Left hindlimb (tissue), 1 donor: ENCODE results near the gene ATP11A.
A peak's percentile ranks its signal among the peaks of the same experiment; 100 is the strongest.
"Not testable (repeated sequence)": the region's sequence is repeated elsewhere in the genome, so short reads cannot be mapped to it uniquely, and the experiment has no call there.

Source experiments
- DNase-seq: peaks from one replicate; pipeline ENCODE4 v3.0.0-alpha.2; 2018

Gene ATP11A

DNA sequence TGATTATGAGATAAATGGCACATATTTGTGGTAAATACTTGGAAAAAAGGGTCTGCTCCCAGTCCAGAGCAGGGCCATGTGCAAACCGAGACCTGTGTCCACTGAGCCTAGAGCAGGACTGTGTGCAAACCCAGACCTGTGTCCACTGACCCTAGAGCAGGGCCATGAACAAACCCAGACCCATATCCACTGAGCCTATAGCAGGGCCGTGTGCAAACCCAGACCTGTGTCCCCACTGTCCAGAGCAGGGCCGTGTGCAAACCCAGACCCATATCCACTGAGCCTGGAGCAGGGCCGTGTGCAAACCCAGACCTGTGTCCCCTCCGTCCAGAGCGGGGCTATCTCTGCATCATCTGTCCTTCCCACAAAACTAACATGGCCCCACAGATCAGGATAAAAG is 136.0 kb downstream of the ATP11A start:
- no peak for DNase-seq

DNA sequence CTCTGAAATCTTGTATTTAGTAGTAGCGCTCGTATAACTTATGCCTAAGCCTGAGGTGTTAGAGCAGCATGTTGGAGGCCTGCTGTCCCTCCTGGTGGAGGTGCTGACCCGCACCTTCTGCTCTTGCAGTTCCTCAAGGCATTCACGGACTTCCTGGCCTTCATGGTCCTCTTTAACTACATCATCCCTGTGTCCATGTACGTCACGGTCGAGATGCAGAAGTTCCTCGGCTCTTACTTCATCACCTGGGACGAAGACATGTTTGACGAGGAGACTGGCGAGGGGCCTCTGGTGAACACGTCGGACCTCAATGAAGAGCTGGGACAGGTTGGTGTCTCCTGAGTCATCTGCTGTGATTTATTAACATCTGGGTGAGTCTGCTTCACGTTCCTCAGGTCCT is 136.7 kb downstream of the ATP11A start:
- no peak for DNase-seq

DNA sequence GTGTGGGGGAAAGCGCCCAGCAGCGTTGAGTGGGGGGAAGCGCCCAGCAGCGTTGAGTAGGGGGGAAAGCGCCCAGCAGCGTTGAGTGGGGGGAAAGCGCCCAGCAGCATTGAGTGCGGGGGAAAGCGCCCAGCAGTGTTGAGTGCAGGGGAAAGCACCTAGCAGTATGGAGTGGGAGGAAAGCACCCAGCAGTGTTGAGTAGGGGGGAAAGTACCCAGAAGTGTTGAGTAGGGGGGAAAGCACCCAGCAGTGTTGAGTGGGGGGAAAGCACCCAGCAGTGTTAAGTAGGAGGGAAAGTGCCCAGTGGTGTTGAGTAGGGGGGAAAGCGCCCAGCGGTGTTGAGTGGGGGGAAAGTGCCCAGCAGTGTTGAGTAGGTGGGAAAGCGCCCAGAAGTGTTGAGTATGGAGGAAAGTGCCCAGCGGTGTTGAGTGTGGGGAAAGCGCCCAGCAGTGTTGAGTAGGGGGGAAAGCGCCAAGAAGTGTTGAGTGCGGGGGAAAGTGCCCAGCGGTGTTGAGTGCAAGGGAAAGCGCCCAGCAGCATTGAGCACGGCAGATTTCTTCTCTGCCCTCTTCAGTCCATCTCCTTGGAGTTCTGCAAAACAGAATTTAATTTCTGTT is 138.4 kb downstream of the ATP11A start:
- DNase-seq: no peak

DNA sequence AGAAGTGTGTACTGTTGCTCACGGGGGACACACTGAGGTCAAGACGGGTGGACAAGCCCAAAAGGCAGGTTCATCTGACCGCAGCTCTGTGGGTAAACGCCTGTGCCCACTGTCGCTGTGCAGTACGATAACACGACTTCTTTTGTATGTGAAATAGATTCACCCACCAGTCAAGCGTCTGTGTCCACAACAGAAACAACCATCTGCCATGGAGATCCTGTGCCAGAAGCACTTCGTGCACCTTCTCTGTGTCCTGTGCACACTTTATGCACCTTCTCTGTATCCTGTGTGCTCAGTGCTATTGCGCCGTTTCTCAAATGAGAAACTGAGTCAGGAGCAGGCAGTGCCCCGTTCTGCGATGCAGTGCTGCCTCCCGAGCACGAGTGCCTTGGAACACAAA is 138.9 kb downstream of the ATP11A start:
- DNase-seq: no peak

DNA sequence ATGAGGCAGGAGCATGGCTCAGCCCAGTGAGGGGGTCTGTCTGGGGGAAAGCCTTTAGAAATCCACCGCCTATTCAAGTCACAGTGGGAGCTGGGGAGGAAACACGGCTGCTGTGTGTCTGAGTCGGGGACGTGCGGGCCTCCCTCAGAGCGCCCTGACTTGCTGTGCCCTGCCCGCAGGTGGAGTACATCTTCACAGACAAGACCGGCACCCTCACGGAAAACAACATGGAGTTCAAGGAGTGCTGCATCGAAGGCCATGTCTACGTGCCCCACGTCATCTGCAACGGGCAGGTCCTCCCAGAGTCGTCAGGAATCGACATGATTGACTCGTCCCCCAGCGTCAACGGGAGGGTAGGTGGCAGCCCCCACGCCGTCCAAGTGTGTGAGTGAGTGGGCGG is 141.4 kb downstream of the ATP11A start:
- DNase-seq: no peak

DNA sequence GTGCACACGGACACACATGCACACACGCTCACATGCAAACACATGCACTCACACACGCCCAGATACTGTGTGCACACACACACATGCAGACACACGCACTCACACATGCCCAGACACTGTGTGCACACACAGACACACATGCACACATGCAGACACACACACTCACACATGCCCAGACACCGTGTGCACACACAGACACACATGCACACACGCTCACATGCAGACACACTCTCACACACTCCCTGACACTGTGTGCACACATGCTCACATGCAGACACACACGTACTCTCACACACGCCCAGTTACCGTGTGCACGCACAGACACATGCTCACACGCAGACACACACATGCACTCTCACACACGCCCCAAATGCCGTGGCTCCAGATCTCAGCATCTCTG is 142.0 kb downstream of the ATP11A start:
- DNase-seq: no peak

DNA sequence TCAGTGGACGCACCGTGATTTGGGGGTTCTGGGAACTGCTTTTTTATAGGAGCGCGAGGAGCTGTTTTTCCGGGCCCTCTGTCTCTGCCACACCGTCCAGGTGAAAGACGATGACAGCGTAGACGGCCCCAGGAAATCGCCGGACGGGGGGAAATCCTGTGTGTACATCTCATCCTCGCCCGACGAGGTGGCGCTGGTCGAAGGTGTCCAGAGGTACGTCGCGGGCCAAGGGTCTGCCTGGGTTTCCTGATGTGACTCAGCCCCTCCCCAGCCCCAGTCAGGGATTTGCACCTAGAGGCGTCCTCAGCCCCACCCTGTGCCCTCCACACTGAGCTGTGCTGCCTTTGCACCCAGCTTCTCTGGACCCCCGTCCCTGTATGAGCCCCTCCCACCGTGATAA is 143.0 kb downstream of the ATP11A start:
- no peak for DNase-seq

DNA sequence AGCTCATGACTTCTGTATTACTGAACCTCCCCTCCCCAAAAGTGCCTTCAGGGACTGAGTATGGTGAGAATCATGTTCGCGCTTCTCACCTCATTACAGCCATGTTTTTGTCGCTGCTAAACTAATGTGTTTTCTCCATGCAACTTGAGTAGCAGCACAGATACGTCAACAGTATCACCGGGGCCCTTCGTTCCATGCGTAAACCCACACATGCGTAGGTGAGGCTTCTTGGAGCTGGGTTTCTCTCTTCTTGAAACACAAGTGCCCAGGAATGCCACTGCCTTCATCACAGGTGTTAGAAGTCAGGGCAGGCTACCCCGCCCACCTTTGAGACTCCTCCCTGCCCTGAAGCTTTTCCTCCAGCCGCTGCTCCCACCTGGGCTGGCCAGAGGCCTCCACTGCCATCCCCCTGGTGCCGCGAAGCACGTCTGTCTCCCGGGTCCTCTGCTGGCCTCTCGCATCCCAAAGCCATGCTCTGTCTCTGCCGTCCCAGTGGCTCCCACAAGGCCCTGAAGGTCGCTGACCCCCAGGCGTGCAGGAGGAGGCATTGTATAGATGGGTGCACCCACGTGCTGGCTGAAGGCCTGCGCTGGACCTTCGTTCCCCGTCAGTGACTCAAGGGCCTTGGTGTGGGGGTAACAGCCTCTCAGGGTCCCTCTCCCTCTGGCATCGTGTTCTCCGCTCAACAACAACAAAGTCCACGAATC is 143.9 kb downstream of the ATP11A start:
- DNase-seq: no peak

DNA sequence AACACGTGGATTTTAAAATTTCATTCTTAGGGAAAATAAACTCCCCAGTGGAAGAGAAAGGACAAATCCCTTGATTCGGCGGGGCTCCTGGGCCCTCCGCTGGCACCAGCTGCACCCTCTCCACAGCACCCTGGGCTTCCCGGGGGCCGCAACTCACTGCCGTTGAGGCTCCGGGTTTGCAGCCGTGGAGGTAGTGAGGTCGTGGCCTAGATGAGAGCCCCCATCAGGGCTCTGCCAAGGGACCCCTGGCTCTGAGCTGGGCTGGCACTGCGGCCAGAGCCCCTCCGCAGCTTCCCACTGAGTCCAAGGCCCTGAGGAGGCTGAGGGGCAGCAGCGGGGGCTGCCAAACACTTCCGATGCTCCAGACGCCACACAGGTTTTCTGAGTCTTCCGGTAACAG is 145.5 kb downstream of the ATP11A start:
- no peak for DNase-seq

DNA sequence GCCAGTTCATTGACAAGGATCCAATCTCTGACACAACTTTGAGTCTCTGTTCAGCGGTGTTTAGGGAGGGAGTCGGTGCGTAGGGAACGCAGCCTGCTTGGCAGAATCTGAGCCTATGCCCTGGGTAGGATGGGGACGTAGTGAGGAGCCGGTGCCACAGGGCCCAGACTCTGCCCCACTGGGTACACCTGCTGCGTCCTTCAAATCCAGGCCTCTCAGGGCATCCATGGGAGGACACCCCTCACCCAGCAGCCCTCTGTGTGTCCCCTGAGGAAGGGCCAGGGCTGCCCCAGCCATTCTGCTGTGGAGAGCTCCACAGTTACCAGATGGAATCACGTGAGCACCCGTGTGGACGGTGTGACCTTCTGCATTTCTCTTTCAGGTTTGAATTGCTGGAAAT is 146.0 kb downstream of the ATP11A start:
- DNase-seq: no peak

DNA sequence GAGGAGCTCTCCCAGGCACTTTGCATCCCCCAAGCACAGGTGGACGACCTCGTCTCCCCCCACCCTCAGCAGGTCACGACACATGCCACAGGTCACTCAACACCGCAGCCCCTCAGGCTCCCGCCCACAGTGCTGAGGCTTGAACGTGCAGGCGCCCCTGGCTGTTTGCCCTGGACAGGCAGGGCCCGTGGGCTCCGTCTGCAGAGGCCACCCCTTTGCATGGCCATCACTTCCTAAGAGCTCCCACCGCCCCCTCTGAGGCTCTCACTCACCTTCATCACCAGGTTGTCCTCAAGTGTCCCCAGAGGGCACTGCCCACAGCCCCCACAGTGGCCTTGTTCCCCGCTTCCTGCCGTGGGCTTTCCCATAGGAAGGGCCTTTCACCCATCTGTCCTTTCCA is 147.1 kb downstream of the ATP11A start:
- no peak for DNase-seq

DNA sequence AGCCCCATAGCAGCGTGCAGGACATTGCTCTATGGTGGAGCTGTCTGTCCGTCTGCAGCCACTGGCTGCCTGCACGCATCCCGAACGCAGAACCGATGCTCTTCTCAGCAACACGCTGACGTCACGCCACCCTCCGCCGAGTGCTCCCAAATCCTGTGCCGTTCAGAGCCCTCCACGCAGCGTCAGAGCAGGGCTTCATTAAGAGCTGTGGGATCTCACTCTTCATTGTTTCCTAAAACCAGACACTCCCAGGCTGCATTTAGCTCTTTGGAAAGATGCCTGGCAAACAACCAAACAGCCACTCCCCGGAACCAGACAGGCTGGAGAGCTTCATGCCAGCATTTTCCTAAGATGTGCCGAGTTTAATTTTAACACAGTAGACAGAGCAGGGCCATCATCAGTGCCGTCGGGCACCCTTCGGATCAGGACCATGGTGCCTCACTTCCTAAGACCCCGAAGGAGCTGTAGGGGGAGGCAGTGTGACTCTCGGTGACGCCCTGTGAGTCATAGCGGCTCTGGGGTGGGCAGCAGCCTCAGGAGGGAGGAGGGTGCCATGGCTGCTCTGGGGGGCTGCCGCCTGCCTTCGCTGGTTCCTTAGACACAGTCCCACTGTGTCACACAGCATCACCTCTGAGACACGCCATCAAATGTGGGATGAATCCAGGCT is 147.7 kb downstream of the ATP11A start:
- no peak for DNase-seq

DNA sequence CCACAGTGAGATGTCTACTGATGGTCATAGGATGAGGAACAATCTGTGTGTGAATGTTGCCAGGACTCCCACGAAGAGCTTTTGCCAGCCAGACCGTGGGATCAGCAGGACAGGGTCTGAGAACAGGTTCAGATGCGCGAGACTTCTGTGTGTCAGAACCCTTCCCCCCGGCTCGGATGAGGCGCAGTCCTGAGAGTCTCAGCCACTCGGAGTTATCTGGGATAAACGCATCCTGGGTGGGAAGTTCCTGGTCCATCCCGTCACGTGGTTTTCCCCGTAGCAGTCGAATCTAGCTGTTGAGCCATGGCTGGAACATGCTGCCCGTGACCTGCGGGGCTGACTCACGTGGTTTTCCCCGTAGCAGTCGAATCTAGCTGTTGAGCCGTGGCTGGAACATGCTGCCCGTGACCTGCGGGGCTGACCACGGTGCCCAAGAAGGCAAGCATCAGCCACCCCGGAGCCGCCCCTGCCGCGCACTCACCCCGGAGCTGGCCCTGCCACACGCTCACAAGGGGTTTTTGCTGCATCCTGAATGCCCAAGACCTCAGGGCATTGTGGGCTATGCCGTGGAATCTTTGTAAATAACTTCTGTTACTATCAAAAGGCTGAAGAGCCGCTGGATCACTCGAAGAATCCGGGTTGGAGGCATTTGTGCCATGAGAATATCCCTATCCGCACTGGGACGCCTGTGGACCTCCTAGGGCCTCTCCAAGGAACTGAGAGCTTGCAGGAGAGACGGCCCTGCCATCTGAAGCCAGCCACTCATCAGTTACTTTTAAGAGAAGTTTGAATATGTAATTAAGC is 148.4 kb downstream of the ATP11A start:
- no peak for DNase-seq

DNA sequence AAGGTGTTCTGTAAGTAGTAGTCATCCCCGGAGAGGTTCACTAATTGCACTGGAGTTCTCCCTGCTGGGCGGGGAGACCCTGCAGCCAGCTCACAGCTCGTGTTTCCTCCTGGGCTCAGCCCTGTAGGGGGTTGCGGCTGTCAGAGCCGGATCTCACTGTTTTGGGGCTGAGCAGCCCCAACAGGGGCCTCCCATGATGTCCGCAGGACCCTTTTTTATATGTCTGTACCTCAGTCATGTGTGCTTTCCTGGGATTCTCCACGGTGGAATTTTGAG is 148.9 kb downstream of the ATP11A start:
- DNase-seq: no peak

DNA sequence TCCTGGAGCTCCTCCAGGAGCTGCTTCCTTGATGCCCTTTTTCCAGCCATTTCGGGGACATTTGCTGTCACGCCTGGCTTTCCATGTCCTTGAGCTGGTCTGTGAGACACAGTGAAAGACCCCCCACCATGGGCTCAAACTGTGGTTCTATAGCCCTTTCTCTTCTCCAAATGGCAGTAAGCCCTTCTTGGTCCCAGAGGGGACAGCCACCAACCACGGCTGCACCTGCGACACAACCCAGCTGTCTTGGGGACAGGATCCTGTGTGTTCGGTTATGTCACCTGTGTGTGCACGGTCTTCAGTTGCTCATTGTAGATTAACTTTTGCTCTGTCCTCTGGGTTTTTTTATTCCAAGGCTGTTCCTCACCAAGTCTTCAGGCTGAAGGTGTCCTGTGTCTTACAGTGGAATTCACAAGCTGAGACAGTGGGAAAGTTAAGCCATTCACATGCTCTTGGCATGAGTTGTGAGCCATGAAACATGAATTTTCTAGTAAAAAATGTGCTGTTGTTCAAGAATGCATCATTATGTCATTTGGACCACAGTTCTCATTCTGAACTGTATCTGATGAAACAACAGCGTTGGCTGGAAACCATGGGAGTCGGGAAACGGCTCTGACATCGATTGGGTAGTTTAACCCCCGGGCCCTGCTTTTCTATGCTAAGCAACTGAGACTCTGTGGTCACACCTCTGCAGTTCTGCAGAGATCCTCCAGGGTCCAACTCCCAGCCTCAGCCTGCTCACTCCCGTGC is 149.7 kb downstream of the ATP11A start:
- DNase-seq: no peak

DNA sequence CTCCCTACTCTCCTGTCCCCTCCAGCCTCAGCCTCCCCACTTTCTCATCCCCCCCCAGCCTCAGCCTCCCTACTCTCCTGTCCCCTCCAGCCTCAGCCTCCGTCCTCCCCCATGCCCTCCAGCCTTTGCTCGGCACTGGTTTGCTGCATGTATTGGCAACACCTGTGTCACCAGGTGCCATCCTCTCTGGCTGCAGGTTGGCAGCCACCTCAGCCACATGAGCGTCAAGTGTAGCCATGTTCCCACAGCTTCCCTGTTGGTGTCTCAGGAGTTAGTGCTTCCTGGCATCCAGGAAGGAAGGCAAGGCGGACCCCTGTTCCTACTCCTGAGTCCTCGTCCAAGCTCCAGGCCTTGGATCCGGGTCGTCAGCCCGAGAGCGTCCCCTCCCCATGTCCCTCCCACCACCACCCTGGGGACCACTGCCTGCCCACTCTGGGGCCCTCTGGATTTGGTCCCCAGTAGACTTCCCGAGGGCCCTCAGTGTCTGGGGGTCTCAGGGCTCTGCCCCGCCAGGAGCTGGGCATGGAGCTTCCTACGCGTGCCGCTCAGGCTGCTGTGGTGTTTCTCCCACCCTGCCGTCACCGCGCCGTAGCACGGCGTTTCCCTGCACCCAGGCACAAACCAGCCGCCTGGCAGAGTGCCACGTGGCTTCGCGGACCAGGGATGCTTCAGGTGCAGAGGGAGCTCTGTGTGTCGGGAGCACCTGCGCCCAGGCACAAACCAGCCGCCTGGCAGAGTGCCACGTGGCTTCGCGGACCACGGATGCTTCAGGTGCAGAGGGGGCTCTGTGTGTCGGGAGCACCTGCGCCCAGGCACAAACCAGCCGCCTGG is 150.8 kb downstream of the ATP11A start:
- no peak for DNase-seq

DNA sequence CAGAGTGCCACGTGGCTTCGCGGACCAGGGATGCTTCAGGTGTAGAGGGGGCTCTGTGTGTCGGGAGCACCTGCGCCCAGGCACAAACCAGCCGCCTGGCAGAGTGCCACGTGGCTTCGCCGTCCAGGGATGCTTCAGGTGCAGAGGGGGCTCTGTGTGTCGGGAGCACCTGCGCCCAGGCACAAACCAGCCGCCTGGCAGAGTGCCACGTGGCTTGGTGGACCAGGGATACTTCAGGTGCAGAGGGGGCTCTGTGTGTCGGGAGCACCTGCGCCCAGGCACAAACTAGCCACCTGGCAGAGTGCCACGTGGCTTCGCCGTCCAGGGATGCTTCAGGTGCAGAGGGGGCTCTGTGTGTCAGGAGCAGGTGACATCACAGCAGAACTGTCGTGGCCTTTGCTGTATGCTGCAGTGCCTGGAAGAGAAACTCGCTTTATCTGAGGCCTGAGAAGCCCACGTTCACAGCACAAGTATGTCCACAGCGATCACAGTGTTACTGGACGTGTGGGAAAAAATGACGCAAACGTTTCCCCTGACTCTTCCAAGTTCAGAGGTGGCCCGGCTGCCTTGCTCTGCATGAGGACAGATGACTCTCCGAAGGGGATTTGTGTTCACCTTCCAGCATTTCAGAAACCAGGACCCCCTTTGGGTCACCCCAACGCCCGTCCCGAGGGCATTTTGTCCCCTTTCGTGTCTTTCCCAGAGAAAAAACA is 151.6 kb downstream of the ATP11A start:
- not testable (repeated sequence) for DNase-seq

DNA sequence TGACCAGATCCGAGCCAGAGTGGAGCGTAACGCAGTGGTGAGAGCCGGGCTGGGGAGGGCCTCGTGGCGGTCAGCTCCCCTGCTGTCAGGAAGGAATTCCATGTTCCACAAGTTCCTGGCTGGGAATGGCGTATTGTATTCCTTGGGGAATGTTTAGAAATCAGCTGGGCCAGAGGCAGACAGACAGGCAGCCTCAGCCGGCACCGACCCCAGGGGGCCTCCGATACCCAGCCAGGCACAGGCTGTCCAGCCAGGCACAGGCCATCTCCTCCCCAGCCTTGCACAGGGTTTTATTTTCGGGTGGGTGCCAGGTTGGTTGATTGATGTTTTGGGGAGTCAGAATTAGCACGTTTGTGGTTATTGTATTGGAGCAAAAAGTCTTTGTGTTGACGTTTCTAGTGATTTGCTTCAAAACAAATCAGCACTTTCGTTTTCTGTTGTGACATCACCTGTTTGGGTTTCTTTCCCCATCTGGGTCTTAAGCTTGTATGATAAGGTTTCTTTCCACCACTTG is 152.6 kb downstream of the ATP11A start:
- DNase-seq: no peak

DNA sequence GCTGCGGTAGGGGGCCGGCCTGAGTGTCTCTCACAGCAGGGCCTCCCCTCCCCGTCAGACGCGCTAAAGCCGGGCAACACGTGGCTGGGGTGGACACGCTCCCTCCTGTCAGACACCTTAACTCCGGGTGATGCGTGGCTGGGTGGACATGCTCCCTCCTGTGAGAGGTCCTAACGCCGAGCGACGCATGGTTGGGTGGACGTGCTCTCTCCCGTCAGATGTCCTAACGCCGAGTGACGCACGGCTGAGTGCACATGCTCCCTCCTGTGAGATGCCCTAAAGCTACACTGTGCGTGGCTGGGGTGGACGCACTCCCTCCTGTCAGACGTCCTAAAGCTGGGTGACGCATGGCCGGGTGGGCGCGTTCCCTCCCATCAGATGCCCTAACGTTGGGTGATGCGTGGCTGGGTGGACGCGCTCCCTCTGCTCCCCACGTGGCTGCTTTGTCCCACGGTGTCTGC is 153.1 kb downstream of the ATP11A start:
- no peak for DNase-seq

DNA sequence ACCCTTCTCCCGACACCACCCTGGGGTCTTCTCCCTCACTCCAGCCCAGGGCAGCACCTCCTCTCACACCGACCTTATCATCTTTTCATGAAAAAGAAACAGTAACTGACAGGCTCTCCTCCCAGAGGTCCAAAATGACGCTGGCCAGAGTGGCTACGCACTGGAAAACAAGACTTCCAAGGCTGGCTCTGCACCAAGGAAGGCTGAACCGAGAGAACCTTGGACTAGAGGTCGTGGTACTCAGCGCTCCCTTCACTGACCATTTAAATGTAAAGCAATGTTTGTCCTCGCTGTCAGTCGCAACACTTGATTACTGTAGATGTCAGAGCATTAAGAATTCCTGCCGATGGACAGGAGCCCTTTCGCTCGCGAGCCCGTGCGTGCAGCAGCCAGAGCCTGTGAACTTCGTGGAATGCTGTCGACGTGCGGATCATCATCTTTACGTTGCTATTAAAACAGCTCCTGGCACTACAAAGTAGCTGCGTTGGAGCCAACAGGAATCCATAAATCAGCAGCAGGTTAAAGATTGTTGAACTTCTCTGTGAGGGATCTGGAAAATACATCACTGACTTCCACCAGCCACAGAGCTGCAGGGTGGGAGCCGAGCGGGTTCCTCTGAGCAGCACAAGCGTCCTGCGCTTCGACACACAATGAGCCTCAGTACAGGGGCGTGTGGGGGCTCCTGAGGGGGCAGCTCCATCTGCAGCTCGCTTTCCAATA is 153.7 kb downstream of the ATP11A start:
- DNase-seq: peak; percentile 63
